HG03064 (cell line): ENCODE results near the gene SAMD14.

Source experiments
- ATAC-seq: cut with Tn5 transposase; IDR thresholded peaks from one replicate; pipeline ENCODE4 v1.9.1; 2021; ENCODE audit warnings: low read depth; ENCODE audit not compliant: unreplicated experiment

Gene SAMD14

GRCh38 chr17:50165466-50165865 lies 35.5 kb upstream of the SAMD14 start:
- no peak for ATAC-seq

- ATAC-seq: no peak
These were observed 35.1 kb upstream of the SAMD14 start for GRCh38 chr17:50165066-50165465.

GRCh38 chr17:50164697-50164988 lies 34.7 kb upstream of the SAMD14 start:
- no peak for ATAC-seq

- no peak for ATAC-seq
These were observed 34.1 kb upstream of the SAMD14 start for GRCh38 chr17:50163843-50164696.

- ATAC-seq: no peak
These were observed 32.7 kb upstream of the SAMD14 start for GRCh38 chr17:50162466-50163254.

GRCh38 chr17:50161911-50162288 lies 31.9 kb upstream of the SAMD14 start:
- no peak for ATAC-seq

GRCh38 chr17:50161023-50161910 lies 31.3 kb upstream of the SAMD14 start:
- peak; percentile 82 for ATAC-seq

- no peak for ATAC-seq
These were observed 27.9 kb upstream of the SAMD14 start for GRCh38 chr17:50157891-50158290.

- ATAC-seq: no peak
These were observed 25.3 kb upstream of the SAMD14 start for GRCh38 chr17:50155115-50155819.

- no peak for ATAC-seq
These were observed 24.6 kb upstream of the SAMD14 start for GRCh38 chr17:50154604-50155003.

- no peak for ATAC-seq
These were observed 24.0 kb upstream of the SAMD14 start for GRCh38 chr17:50153650-50154575.

GRCh38 chr17:50152736-50153135 lies 22.8 kb upstream of the SAMD14 start:
- ATAC-seq: no peak

GRCh38 chr17:50151937-50152547 lies 22.1 kb upstream of the SAMD14 start:
- no peak for ATAC-seq

GRCh38 chr17:50151041-50151936 lies 21.3 kb upstream of the SAMD14 start:
- no peak for ATAC-seq

GRCh38 chr17:50150354-50151040 lies 20.5 kb upstream of the SAMD14 start, which contains the start of gene PPP1R9B:
Gene PPP1R9B (minus strand): TSS chr17:50150677. CDS start chr17:50150513, 164 bp downstream.
- no peak for ATAC-seq

GRCh38 chr17:50149417-50150353 lies 19.7 kb upstream of the SAMD14 start:
- ATAC-seq: no peak
